ENCODE data around the gene CHD5. TPM values are rescaled to one million over a fixed set of nuclear protein-coding genes. Genes with fewer than 3 reads are reported as not detected.

CHD5 gene
- total and polyA plus RNA-seq, 2 of the 4 experiments (the other 2 are of a cell fraction), result under 0.01 to 0.09 TPM

GRCh38 chr1:6168947-6169586 is 11.1 kb downstream of the CHD5 start:
- Histone ChIP-seq H3K36me3 (ENCODE audit: control insufficient read depth, insufficient read depth, low read length) (no peaks in the 10 kb centered on the region), H4K8ac (ENCODE audit: low read depth in 2 of 2, low read length in 2 of 2) (no peak overlapping the region), H3K27me3 (ENCODE audit: control insufficient read depth, insufficient read depth, low read length) (peaks cover 33% of the 10 kb centered on the region; the same call in 1 of the 2 replicates), H2BK120ac (ENCODE audit: low read depth, low read length) (no peak overlapping the region), H3K18ac (ENCODE audit: low read depth, low read length) (no peak overlapping the region), H3K14ac (replicated peaks; ENCODE audit: low read depth, low read length) (no peak overlapping the region), H2BK15ac (ENCODE audit: low read depth, low read length) (no peak overlapping the region), H3K9me1 (ENCODE audit: insufficient read depth, low read length) (no peaks in the 10 kb centered on the region), H2AK5ac (ENCODE audit: low read depth, low read length) (no peak overlapping the region), H3K9ac (ENCODE audit: low read depth, low read length) (no peak overlapping the region), H3K23ac (ENCODE audit: low read depth, low read length) (no peak overlapping the region), H3K4me1 (ENCODE audit: control insufficient read depth, insufficient read depth, low read length) (no peaks in the 10 kb centered on the region), H3K56ac (ENCODE audit: extremely low read depth, insufficient read depth, low read length) (no peak overlapping the region), H3K4me3 (ENCODE audit: insufficient read depth, low read depth, low read length) (no peak overlapping the region), H3K27ac (ENCODE audit: insufficient read depth, low read length) (no peak overlapping the region), H2BK5ac (ENCODE audit: low read depth, low read length, poor library complexity, severe bottlenecking) (no peak overlapping the region), H3K79me1 (ENCODE audit: low read depth in 1 of 2, low read length in 2 of 2) (no peaks in the 10 kb centered on the region), H4K20me1 (ENCODE audit: insufficient read depth, low read length) (no peaks in the 10 kb centered on the region), H3K4me2 (ENCODE audit: low read depth, low read length) (no peak overlapping the region), H3K4ac (ENCODE audit: low read depth, low read length) (no peak overlapping the region), H2AFZ (replicated peaks; ENCODE audit: low read length, poor library complexity) (no peak overlapping the region), H2BK20ac (ENCODE audit: low read depth, low read length) (no peak overlapping the region), H2AK9ac (replicated peaks; ENCODE audit: low read depth, low read length, poor library complexity) (no peak overlapping the region), H3K9me3 (ENCODE audit: control insufficient read depth, insufficient read depth, low read length) (no peaks in the 10 kb centered on the region), H4K91ac (ENCODE audit: insufficient read depth, low read depth, low read length) (no peak overlapping the region), H4K5ac (ENCODE audit: low read depth, low read length) (no peak overlapping the region)
- ATAC-seq (ENCODE audit: low read depth) (no peak), DNase-seq (no peak)
- no TSS peak for BruUV-seq (replicated peaks)
- dilution Hi-C loops (cut with HindIII; ENCODE audit: low sequenced_read_pairs, unreplicated experiment) (no loop called here), in situ Hi-C loops (cut with MboI; ENCODE audit: low sequenced_read_pairs) (no loop called here), intact Hi-C loops (cut with micrococcal nuclease) (no loop called here)
- ChIA-PET CTCF (no interaction called here), POLR2A (ENCODE audit: unreplicated experiment) (no interaction called here)
- WGBS, 2 experiments (ENCODE audit: extremely low coverage in 2 of 2, insufficient read length in 1 of 2), result 80% methylated on average over 4 of the region's 18 CpGs; no CpG with 5 or more reads in 1 of the 2 experiments
- TF ChIP-seq ELK1 (IDR thresholded peaks at IDR 0.05; ENCODE audit: borderline replicate concordance, low read depth, low read length), result no peak
- TF ChIP-seq CEBPB (IDR thresholded peaks at IDR 0.05; ENCODE audit: low read depth, low read length), result no peak
- no peak for TF ChIP-seq SMC3 (IDR thresholded peaks at IDR 0.05; ENCODE audit: low read depth, low read length)
- TF ChIP-seq MXI1 (IDR thresholded peaks at IDR 0.05; ENCODE audit: borderline replicate concordance, low read depth, low read length), result no peak
- no peak for TF ChIP-seq RAD21 (IDR thresholded peaks at IDR 0.05; ENCODE audit: low read length)
- TF ChIP-seq RFX5 (IDR thresholded peaks at IDR 0.05; ENCODE audit: low read depth, low read length), result no peak
- no peak for TF ChIP-seq MAFK (IDR thresholded peaks at IDR 0.05; ENCODE audit: low read depth, low read length)
- no peak for TF ChIP-seq CHD1 (IDR thresholded peaks at IDR 0.05; ENCODE audit: low read depth, low read length)
- TF ChIP-seq USF2 (IDR thresholded peaks at IDR 0.05; ENCODE audit: low read depth, low read length), result no peak
- no peak for TF ChIP-seq POLR2A (IDR thresholded peaks at IDR 0.05; ENCODE audit: low read depth, low read length)
- no peak for TF ChIP-seq FOS (IDR thresholded peaks at IDR 0.05; ENCODE audit: low read depth, low read length)
- no peak for TF ChIP-seq NFE2L2 (IDR thresholded peaks at IDR 0.05; ENCODE audit: low read depth, low read length)
- TF ChIP-seq, protein P1, sequence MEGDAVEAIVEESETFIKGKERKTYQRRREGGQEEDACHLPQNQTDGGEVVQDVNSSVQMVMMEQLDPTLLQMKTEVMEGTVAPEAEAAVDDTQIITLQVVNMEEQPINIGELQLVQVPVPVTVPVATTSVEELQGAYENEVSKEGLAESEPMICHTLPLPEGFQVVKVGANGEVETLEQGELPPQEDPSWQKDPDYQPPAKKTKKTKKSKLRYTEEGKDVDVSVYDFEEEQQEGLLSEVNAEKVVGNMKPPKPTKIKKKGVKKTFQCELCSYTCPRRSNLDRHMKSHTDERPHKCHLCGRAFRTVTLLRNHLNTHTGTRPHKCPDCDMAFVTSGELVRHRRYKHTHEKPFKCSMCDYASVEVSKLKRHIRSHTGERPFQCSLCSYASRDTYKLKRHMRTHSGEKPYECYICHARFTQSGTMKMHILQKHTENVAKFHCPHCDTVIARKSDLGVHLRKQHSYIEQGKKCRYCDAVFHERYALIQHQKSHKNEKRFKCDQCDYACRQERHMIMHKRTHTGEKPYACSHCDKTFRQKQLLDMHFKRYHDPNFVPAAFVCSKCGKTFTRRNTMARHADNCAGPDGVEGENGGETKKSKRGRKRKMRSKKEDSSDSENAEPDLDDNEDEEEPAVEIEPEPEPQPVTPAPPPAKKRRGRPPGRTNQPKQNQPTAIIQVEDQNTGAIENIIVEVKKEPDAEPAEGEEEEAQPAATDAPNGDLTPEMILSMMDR (conservative IDR thresholded peaks at IDR 0.05; ENCODE audit: low read depth, low read length), result no peak
- TF ChIP-seq MAZ (IDR thresholded peaks at IDR 0.05; ENCODE audit: borderline replicate concordance, low read depth, low read length), result no peak

All from IMR-90 (cell line).